Adrenal gland (tissue), 5 donors: ENCODE data around the gene PDE4C.

ENCODE experiments used
- POLR2A ChIP-seq, 2 donors: fragments of 450-650 bp; IDR thresholded peaks; one replicate each; pipeline ENCODE4 v1.6.1; 2017; ENCODE audit warnings: antibody characterized with exemption in 2 of 2, mild to moderate bottlenecking in 2 of 2, moderate library complexity in 1 of 2
- TF ChIP-seq, protein P1 (sequence below), 6 experiments: fragments of 450-650 bp in 4 of 6; fragments of 200-600 bp in 2 of 6; sonication (generic) in 1 of 6; IDR thresholded peaks; 1 replicate in 5 of 6; 2 replicates in 1 of 6; pipeline versions ENCODE4 v1.5.1 to v1.8.0; 2016 to 2021; ENCODE audit warnings: antibody characterized with exemption in 6 of 6, mild to moderate bottlenecking in 2 of 6, moderate library complexity in 1 of 6
- donor health status: DM: no; HTN: no; CAD: no.

DNA sequence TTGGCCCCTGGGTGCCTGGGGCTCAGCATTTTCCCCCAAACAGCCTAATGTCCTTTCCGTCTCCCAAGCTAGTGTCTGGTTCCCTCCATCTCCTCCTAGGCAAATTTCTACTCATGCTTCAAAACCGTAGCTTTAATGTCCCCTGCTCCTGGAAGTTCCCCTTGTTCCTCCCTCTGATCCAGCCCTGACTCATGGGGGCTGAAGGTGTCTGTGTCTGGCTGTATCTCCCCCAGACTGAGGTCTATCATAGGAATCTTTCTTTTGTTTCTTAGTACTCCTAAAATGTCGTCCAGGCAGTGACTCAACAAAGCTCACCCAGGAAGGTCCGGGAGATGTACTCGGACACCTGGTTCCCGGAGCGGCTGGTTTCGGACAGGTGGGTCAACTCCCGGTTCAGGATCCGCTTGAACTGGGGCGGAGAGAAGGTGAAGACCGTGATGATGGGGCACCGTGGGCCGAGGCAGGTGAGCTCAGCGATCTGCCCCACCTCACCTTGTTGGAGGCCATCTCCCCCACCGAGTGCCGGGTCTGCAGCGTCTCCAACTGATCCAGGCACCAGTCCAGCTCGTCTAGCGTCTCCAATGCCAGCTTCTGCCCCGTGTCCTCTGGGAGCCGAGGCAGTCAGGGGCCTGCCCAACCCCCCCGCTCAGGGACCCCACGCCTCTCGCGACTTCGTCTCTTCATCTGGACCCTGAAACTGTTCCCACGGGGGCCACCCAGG is 6.2 kb downstream of the PDE4C start:
- no peak for TF ChIP-seq POLR2A (IDR thresholded peaks at IDR 0.05)
- TF ChIP-seq, protein P1, sequence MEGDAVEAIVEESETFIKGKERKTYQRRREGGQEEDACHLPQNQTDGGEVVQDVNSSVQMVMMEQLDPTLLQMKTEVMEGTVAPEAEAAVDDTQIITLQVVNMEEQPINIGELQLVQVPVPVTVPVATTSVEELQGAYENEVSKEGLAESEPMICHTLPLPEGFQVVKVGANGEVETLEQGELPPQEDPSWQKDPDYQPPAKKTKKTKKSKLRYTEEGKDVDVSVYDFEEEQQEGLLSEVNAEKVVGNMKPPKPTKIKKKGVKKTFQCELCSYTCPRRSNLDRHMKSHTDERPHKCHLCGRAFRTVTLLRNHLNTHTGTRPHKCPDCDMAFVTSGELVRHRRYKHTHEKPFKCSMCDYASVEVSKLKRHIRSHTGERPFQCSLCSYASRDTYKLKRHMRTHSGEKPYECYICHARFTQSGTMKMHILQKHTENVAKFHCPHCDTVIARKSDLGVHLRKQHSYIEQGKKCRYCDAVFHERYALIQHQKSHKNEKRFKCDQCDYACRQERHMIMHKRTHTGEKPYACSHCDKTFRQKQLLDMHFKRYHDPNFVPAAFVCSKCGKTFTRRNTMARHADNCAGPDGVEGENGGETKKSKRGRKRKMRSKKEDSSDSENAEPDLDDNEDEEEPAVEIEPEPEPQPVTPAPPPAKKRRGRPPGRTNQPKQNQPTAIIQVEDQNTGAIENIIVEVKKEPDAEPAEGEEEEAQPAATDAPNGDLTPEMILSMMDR (IDR thresholded peaks at IDR 0.05): no peak
